ENCODE measurements around the gene SPSB1.

GRCh38 chr1:9400425-9401079 lies 107.9 kb downstream of the SPSB1 start:
- TF ChIP-seq ATF3 (CRISPR knock-in tag; conservative IDR thresholded peaks at IDR 0.05) (no peak), ESRRA (CRISPR knock-in tag; IDR thresholded peaks at IDR 0.05; ENCODE audit: borderline replicate concordance) (no peak)
- TF ChIP-seq, protein P1, sequence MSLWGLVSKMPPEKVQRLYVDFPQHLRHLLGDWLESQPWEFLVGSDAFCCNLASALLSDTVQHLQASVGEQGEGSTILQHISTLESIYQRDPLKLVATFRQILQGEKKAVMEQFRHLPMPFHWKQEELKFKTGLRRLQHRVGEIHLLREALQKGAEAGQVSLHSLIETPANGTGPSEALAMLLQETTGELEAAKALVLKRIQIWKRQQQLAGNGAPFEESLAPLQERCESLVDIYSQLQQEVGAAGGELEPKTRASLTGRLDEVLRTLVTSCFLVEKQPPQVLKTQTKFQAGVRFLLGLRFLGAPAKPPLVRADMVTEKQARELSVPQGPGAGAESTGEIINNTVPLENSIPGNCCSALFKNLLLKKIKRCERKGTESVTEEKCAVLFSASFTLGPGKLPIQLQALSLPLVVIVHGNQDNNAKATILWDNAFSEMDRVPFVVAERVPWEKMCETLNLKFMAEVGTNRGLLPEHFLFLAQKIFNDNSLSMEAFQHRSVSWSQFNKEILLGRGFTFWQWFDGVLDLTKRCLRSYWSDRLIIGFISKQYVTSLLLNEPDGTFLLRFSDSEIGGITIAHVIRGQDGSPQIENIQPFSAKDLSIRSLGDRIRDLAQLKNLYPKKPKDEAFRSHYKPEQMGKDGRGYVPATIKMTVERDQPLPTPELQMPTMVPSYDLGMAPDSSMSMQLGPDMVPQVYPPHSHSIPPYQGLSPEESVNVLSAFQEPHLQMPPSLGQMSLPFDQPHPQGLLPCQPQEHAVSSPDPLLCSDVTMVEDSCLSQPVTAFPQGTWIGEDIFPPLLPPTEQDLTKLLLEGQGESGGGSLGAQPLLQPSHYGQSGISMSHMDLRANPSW (CRISPR knock-in tag; conservative IDR thresholded peaks at IDR 0.05; ENCODE audit: low read depth) = no peak
